HPDE6-E6E7 (cell line): Measurements from ENCODE around the gene GATM.
"Not testable (repeated sequence)": the region's sequence is repeated elsewhere in the genome, so short reads cannot be mapped to it uniquely, and the experiment has no call there.

Experiments
- DNase-seq: peaks from one replicate; pipeline ENCODE4 v3.0.0; 2011; ENCODE audit warnings: missing footprints; ENCODE audit errors: extremely low spot score

The GATM gene

GRCh38 chr15:45389351-45389750 lies 11.0 kb upstream of the GATM start:
- no peak for DNase-seq

- no peak for DNase-seq
These were observed 9.2 kb upstream of the GATM start for GRCh38 chr15:45387380-45388007.

DNA sequence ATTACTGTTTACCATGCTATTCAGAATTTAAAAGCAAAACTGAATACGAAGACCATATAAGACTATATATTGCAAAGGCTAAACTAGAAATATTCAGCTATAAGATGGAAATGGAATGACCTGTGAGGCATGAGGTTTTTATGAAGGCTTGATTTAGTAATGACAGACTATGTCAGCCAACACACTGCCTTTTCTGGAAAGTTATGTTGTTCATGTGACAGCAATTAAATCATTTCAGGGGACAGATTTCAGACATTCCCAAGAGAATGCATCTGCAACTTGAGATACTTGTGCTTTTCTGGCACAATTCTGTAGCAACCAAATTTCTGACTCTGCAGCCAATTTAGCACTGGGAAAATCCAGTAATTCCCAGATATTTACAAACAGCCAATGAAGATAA lies 8.6 kb upstream of the GATM start:
- no peak for DNase-seq

DNA sequence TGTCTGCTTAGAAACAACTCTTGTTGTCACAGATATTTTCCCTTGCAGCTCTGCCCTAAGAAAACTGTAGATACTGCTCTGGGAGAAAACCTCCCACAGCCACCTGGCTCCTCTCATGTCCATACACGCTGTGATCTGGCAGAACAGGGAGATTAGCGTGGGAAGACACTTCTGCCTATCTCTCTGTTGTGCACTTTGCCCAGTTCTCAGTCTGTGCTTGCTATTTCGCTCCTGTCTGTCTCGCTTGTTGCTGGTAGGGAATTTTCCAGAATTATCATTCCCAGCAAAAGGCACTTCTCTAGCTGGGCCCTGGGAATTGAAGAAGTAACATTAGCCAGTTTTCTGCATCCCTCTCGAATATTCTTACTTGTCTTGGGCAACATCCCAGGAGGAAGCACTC lies 8.1 kb upstream of the GATM start:
- DNase-seq: no peak

DNA sequence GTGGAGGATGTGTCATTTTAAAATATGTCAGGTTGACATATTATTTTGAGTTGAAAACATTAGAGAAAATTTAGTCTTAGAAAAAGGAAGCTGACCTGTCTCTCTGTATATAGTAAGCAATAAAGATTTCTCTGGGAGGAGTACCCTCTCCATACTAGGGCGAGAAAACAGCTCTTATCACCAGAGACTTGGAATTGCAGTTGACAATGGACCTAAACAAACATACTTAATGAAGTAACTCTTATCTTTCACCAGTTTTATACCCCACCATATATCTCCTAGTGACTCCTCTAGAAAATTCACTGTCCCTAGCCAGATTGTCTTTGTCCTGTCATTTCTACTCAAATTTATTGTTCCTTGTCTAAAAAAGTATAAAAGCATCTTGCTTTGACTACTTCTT lies 7.2 kb upstream of the GATM start:
- DNase-seq: no peak

DNA sequence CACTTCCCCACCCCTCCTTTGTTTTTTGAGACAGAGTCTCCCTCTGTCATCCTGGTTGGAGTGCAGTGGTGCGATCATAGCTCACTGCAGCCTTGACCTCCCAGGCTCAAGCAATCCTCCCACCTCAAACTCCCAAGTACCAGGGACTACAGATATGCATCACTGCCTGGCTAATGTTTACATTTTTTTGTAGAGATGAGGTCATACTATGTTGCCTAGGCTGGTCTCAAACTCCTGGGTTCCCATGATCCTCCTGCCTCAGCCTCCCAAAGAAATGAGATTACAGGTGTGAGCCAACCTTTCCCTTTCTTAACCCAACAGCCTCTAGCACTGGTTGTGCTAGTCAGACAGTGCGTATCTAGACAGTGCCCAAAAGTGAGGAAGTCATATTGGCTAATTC lies 6.4 kb upstream of the GATM start:
- no peak for DNase-seq

DNA sequence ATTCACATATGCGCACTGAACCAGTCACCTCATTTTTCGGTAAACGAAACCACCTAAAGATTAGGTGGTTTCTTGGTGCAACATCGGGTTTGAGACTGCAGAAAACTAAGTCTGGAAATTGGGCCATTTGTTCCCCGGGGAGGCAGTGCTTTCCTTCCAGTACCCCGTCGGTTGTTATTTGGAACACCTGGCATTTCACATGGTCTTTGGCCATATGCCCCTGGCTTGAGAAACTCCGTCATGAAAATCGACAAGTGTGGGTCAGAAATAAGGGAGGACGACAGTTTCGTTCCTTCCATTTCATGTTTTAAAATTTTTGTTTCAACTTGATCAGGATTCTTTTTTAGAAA lies 544 bp upstream of the GATM start:
- DNase-seq: no peak

GRCh38 chr15:45377609-45378148 lies 665 bp downstream of the GATM start:
- DNase-seq: no peak

GRCh38 chr15:45376967-45377608 lies 1.3 kb downstream of the GATM start:
- DNase-seq: no peak

DNA sequence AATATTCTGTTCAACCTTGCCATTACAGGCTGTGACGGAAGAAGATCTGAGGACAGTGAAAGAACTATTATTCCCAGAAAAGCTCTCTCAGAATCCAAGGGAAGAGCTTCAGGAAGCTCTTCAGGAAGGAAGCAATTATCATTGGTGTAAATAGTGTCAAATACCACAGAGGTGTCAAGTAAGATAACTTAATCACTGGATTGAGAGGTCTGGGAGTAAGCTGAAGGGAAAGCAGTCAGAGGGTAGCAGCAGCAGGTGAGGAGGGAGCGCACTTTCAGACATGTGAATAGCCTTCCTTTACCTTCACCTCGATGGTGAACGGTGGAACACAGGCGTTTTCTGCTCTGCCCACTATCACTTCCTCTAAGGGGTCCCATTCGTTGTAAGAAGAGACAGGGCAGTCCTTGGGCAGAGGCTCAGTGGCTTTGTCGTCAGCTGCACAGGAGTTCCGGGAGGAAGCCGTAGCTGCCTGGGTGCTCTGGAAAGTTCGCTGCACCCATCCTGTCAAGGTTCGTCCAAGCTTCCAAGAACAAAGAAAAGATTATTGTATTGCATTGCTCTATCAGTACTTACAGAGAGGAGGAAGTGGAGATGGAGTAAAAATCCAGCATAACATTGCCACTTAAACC lies 1.9 kb downstream of the GATM start:
- no peak for DNase-seq

- no peak for DNase-seq
These were observed 2.5 kb downstream of the GATM start for GRCh38 chr15:45375836-45376235.

DNA sequence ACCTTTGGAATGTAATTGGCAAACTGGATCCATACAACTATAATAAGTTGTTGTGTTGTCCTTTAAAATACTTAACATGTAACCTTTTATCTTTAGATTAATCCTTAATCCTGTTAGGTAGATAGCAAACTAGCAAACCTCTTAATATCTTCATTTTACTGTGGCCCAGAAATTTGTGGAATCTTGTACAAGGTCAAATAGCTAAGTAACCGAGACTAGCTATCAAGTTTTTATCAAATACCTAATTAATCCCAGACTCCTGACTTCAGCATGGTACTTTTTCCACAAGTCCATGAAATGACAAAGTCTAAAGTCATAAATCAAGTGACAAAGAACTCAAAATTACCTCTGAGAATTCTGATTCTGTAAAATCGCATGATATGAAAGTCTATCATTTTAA lies 4.4 kb downstream of the GATM start:
- no peak for DNase-seq

DNA sequence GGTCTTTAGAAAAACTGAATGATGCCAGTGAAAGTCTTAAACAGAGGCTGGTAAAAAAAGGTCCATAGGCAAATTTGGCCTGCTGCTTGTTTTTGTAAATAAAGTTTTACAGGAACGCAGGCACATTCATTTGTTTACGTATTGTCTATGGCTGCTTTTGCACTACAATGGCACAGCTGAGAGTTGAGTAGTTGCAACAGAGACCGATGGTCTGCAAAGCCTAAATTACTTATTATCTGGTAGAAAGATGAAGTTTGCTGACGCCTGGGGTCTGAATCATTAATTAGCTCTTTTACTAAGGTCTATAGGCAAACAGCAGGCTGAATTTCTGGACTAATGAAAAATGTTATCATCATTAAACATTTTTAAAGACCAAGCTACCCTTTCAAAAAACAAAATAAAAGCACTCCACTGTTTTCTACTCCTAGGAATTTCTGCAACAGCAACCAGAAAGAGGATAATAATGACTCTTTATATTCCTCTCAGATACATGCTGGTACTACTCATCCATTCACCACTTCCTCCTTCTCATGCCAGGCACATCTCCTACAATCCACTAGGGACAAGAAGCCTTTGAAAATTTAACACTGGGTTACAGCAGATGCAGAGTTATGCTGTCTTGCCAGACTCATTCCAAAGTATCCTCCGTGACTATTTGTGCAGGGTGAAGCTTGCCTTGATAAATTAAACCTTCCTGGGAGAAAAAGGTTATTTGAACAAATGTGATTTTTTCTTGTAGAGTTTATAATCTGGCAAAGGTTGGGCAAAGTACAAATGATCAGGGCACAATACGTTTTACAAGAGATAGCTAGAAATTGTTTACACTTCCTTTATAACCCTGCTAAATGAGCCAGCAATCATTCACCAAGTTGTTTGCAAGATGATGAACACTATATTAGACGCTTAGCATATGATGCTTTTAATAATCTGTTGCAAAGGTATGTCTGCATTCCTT lies 6.0 kb downstream of the GATM start:
- no peak for DNase-seq

- DNase-seq: no peak
These were observed 6.8 kb downstream of the GATM start for GRCh38 chr15:45371546-45371945.

- DNase-seq: not testable (repeated sequence)
These were observed 8.3 kb downstream of the GATM start for GRCh38 chr15:45370042-45370441.

DNA sequence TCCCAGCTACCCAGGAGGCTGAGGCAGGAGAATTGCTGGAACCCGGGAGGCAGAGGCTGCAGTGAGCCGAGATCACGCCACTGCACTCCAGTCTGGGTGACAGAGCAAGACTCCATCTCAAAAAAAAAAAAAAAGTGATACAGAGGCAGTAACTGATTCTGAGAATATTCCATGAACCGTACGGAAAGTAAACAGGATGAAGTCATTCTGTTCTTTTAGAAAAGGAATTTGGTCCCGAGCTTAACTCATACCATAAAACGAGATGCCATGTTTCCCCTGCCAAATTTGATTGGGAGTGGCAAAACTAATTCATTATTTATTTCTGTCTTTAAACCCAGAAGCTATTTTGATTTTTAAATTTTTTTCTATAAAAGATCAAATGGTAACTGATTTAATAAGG lies 11.1 kb downstream of the GATM start:
- DNase-seq: not testable (repeated sequence)

GRCh38 chr15:45364271-45364670 lies 14.1 kb downstream of the GATM start:
- DNase-seq: no peak

- DNase-seq: no peak
These were observed 14.5 kb downstream of the GATM start for GRCh38 chr15:45363801-45364200.

DNA sequence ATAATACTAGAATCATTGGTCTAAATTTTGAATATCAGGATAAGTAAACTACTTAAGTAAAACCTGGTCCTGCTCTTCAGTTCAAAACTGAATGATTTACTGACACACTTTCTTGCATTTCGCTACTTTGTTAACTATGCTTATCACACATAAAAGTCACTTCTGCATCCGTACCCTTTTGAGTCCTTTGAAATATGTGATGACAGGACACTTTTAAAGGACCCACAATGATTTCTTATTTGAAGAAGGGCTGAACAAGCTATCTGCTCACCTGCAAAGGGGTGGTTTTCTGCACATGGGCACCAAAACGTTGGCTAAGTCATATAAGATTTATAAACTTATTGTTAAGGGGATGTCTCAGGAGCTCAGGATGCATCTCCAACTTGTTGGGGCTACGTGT lies 15.0 kb downstream of the GATM start:
- no peak for DNase-seq

- no peak for DNase-seq
These were observed 15.9 kb downstream of the GATM start for GRCh38 chr15:45362419-45362818.

DNA sequence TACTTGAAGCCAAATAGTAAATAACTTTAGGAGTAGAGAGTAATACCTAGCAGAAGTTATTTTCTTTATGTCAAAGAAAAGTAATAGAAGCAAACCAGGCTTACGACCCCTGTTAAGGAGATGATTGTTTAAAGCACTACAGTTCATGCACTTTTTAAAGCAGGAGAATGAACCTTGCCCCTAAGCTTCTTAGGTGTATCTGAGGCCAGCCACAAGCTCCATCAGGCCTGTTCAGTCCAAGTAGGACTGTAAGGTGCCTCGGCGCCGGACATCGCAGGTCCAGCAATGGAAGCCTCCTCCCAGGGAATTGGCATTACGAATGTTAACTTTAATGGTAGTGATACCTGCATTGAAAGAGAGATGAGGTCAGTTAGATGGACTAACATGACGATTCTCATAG lies 16.5 kb downstream of the GATM start:
- DNase-seq: no peak

DNA sequence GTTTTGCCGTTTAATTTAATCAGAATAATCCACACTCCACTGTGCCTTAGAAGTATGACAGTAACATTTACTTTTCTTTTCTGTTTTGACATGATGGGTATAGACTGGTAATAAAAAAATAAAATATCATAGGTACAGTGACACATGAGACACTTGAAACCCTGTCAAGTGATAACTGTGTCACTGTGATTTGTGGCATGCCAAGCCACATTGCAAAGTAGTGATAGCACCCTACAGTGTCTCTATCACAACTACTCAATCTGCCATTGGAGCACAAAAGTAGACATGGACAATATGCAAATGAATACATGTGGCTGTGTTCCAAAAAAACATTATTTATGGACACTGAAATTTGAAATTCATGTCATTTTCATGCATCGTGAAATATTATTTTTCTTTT lies 22.5 kb downstream of the GATM start:
- no peak for DNase-seq
